Measurements from ENCODE around the gene MEIS3.

GRCh38 chr19:47413941-47414340, 5.4 kb downstream of the MEIS3 start:
- TF ChIP-seq CTCF (IDR thresholded peaks at IDR 0.05) (no peak), POLR2A (IDR thresholded peaks at IDR 0.05) (no peak)

All from right lobe of liver (tissue), 4 donors.